K562 (cell line): ENCODE results near the gene TP53I13. TPM values are rescaled to one million over a fixed set of nuclear protein-coding genes. Genes with fewer than 3 reads are reported as not detected.

Source experiments
- CREB3 ChIP-seq: fragments of 450-650 bp; conservative IDR thresholded peaks from 2 replicates; pipeline ENCODE4 v1.6.1; 2016; ENCODE audit warnings: missing genetic modification characterization, low read depth, mild to moderate bottlenecking, missing compliant biosample characterization, moderate library complexity
- EP300 ChIP-seq: IDR thresholded peaks from 2 replicates; pipeline ENCODE4 v1.6.1; 2012; ENCODE audit warnings: low read length, improper control_type of control experiment
- POLR2AphosphoS5 ChIP-seq: IDR thresholded peaks from 2 replicates; pipeline ENCODE4 v1.6.1; 2011; ENCODE audit warnings: mild to moderate bottlenecking, low read depth, low read length, moderate library complexity; ENCODE audit not compliant: control insufficient read depth, insufficient read depth
- RB1 ChIP-seq: fragments of 450-650 bp; IDR thresholded peaks from 2 replicates; pipeline ENCODE4 v1.6.1; 2017; ENCODE audit warnings: low read depth, mild to moderate bottlenecking
- THRAP3 ChIP-seq: fragments of 450-650 bp; IDR thresholded peaks from 2 replicates; pipeline ENCODE4 v1.6.1; 2016; ENCODE audit warnings: mild to moderate bottlenecking, inconsistent platforms, borderline replicate concordance
- ZBTB40 ChIP-seq, 2 experiments: fragments of 450-650 bp in 1 of 2; sonication (generic) in 1 of 2; formaldehyde crosslinking in 1 of 2; IDR thresholded peaks; 2 replicates each; pipeline versions ENCODE4 v1.7.1 to v1.9.0; 2016 to 2022; ENCODE audit warnings: inconsistent platforms in 1 of 2, mild to moderate bottlenecking in 1 of 2, missing genetic modification reagents in 1 of 2
- polyA plus RNA-seq, 8 experiments: library from polyadenylated mRNA; depleted of rRNA in 4 of 8; stranded (reverse) in 5 of 8; unstranded in 3 of 8; fragments of >200 nt; fragmentation: Nextera tagmentation in 2 of 8; fragmentation: Illumina TruSeq in 1 of 8; extraction: Ambion mirVana in 2 of 8; extraction: Trizol in 1 of 8; gene quantifications; 2 replicates each; pipeline versions ENCODE4 v1.2.1 to v1.2.3, GENCODE V29; 2011 to 2014; ENCODE audit warnings: inconsistent platforms in 1 of 8, missing spikeins in 1 of 8
- total RNA-seq, 7 experiments: library from RNA; depleted of rRNA in 6 of 7; stranded (reverse); fragments of >200 nt in 6 of 7; fragmentation: Illumina TruSeq in 2 of 7; extraction: Trizol in 2 of 7; gene quantifications; 2 replicates each; pipeline versions ENCODE4 v1.2.1 to v1.2.3, GENCODE V29; 2011 to 2021; ENCODE audit warnings: low replicate concordance in 1 of 7

The TP53I13 gene
- total and polyA plus RNA-seq, 9 of the 15 experiments (the other 6 are each of a cell fraction or from before 2014, with no cell fraction given) = 0.08 to 28.3 (median 9.1) TPM

GRCh38 chr17:29619251-29619650 is 50.8 kb downstream of the TP53I13 start (continued):
- TF ChIP-seq ZBTB40 (IDR thresholded peaks at IDR 0.05) (no peak), ZBTB40 (CRISPR knock-in tag; IDR thresholded peaks at IDR 0.05) (no peak), RB1 (no peak), POLR2AphosphoS5 (no peak), EP300 (no peak), THRAP3 (no peak), CREB3 (no peak)
